H9 (cell line): ENCODE measurements around the gene LZTR1. TPM values are rescaled to one million over a fixed set of nuclear protein-coding genes. Genes with fewer than 3 reads are reported as not detected.

ENCODE experiments used
- DNase-seq: peaks from one replicate; pipeline ENCODE4 v3.0.0-alpha.2; 2017
- H2AFZ ChIP-seq: one replicate; pipeline ENCODE4 v1.6.1; 2013; ENCODE audit warnings: mild to moderate bottlenecking, low read length, control low read depth, moderate library complexity
- H2AK5ac ChIP-seq: 2 replicates; pipeline ENCODE4 v1.6.1; 2013; ENCODE audit warnings: low read length, control low read depth, mixed read lengths; ENCODE audit not compliant: insufficient read length
- H2BK120ac ChIP-seq: one replicate; pipeline ENCODE4 v1.6.1; 2013; ENCODE audit warnings: low read depth, mild to moderate bottlenecking, low read length, control low read depth, inconsistent platforms; ENCODE audit not compliant: poor library complexity, severe bottlenecking
- H2BK12ac ChIP-seq: 2 replicates; pipeline ENCODE4 v1.6.1; 2013; ENCODE audit warnings: low read length, control low read depth, mixed read lengths, low read depth; ENCODE audit not compliant: insufficient read length
- H2BK15ac ChIP-seq: 2 replicates; pipeline ENCODE4 v1.6.1; 2013; ENCODE audit warnings: low read depth, low read length, control low read depth
- H2BK20ac ChIP-seq: one replicate; pipeline ENCODE4 v1.6.1; 2013; ENCODE audit warnings: low read depth, mild to moderate bottlenecking, low read length, control low read depth, inconsistent platforms; ENCODE audit not compliant: poor library complexity, severe bottlenecking
- H2BK5ac ChIP-seq: 2 replicates; pipeline ENCODE4 v1.6.1; 2013; ENCODE audit warnings: low read length, control low read depth, mixed read lengths; ENCODE audit not compliant: insufficient read length
- H3K14ac ChIP-seq: 2 replicates; pipeline ENCODE4 v1.6.1; 2013; ENCODE audit warnings: low read length, control low read depth; ENCODE audit not compliant: insufficient read depth
- H3K18ac ChIP-seq: 2 replicates; pipeline ENCODE4 v1.6.1; 2013; ENCODE audit warnings: low read depth, mild to moderate bottlenecking, mixed read lengths, low read length, control low read depth; ENCODE audit not compliant: insufficient read length
- H3K23ac ChIP-seq: 2 replicates; pipeline ENCODE4 v1.6.1; 2013; ENCODE audit warnings: low read length, control low read depth, mixed read lengths, low read depth; ENCODE audit not compliant: insufficient read length
- H3K23me2 ChIP-seq: 2 replicates; pipeline ENCODE4 v1.6.1; 2013; ENCODE audit warnings: low read depth, mild to moderate bottlenecking, mixed read lengths, low read length, control low read depth; ENCODE audit not compliant: insufficient read length, poor library complexity, severe bottlenecking
- H3K27ac ChIP-seq: 2 replicates; pipeline ENCODE4 v1.5.1; 2013; ENCODE audit warnings: low read length, control low read depth, mixed read lengths, low read depth; ENCODE audit not compliant: insufficient read length
- H3K27me3 ChIP-seq: 2 replicates; pipeline ENCODE4 v1.6.1; 2013; ENCODE audit warnings: low read length, control low read depth, inconsistent platforms; ENCODE audit not compliant: insufficient read depth
- H3K4ac ChIP-seq: 2 replicates; pipeline ENCODE4 v1.6.1; 2013; ENCODE audit warnings: low read depth, mild to moderate bottlenecking, control low read depth, inconsistent platforms, low read length, moderate library complexity
- H3K4me1 ChIP-seq: 2 replicates; pipeline ENCODE4 v1.6.1; 2013; ENCODE audit warnings: low read length, control low read depth, inconsistent platforms; ENCODE audit not compliant: insufficient read depth
- H3K4me2 ChIP-seq: 2 replicates; pipeline ENCODE4 v1.6.1; 2013; ENCODE audit warnings: low read length, control low read depth, mixed read lengths; ENCODE audit not compliant: insufficient read length, insufficient read depth
- H3K56ac ChIP-seq: 2 replicates; pipeline ENCODE4 v1.6.1; 2013; ENCODE audit warnings: low read depth, mild to moderate bottlenecking, mixed read lengths, low read length, control low read depth; ENCODE audit not compliant: insufficient read length
- H3K79me1 ChIP-seq: 2 replicates; pipeline ENCODE4 v1.6.1; 2013; ENCODE audit warnings: low read depth, mild to moderate bottlenecking, moderate library complexity, low read length, control low read depth, inconsistent platforms; ENCODE audit not compliant: insufficient read depth, poor library complexity, severe bottlenecking
- H3K79me2 ChIP-seq: 2 replicates; pipeline ENCODE4 v1.6.1; 2013; ENCODE audit warnings: low read length, control low read depth, inconsistent platforms; ENCODE audit not compliant: insufficient read depth
- H3K9ac ChIP-seq: 2 replicates; pipeline ENCODE4 v1.6.1; 2013; ENCODE audit warnings: low read length, control low read depth, mixed read lengths; ENCODE audit not compliant: insufficient read length; ENCODE audit errors: extremely low read depth
- H3K9me3 ChIP-seq: one replicate; pipeline ENCODE4 v1.6.1; 2013; ENCODE audit warnings: low read depth, low read length, inconsistent platforms; ENCODE audit not compliant: control insufficient read depth
- H3T11ph ChIP-seq: one replicate; pipeline ENCODE4 v1.6.1; 2013; ENCODE audit warnings: mild to moderate bottlenecking, low read length, control low read depth, inconsistent platforms
- H4K20me1 ChIP-seq: one replicate; pipeline ENCODE4 v1.6.1; 2013; ENCODE audit not compliant: control insufficient read depth, insufficient read length, insufficient read depth
- H4K5ac ChIP-seq: 2 replicates; pipeline ENCODE4 v1.6.1; 2013; ENCODE audit warnings: low read depth, mild to moderate bottlenecking, mixed read lengths, low read length, control low read depth; ENCODE audit not compliant: insufficient read length
- H4K8ac ChIP-seq: replicated peaks from 2 replicates; pipeline ENCODE4 v1.6.1; 2013; ENCODE audit warnings: low read length, control low read depth, mixed read lengths, low read depth; ENCODE audit not compliant: insufficient read length
- H4K91ac ChIP-seq: 2 replicates; pipeline ENCODE4 v1.6.1; 2013; ENCODE audit warnings: low read depth, mild to moderate bottlenecking, moderate library complexity, mixed read lengths, low read length, control low read depth; ENCODE audit not compliant: insufficient read length
- H3K27ac Mint-ChIP-seq, 3 experiments: 2 replicates in 2 of 3; 3 replicates in 1 of 3; pipeline ENCODE4 v1.8.0; 2020 to 2021; ENCODE audit warnings: mixed read lengths in 3 of 3, mild to moderate bottlenecking in 1 of 3, moderate library complexity in 1 of 3
- H3K27me3 Mint-ChIP-seq: 2 replicates; pipeline ENCODE4 v1.8.0; 2021; ENCODE audit warnings: low read depth, mild to moderate bottlenecking, moderate library complexity, mixed read lengths
- H3K36me3 Mint-ChIP-seq, 3 experiments: 2 replicates in 2 of 3; 3 replicates in 1 of 3; pipeline ENCODE4 v1.8.0; 2020 to 2021; ENCODE audit warnings: low read depth in 3 of 3, mixed read lengths in 3 of 3; ENCODE audit not compliant: insufficient read depth in 1 of 3
- H3K4me1 Mint-ChIP-seq, 2 experiments: 2 replicates each; pipeline ENCODE4 v1.8.0; 2020; ENCODE audit warnings: mixed read lengths in 2 of 2
- H3K4me3 Mint-ChIP-seq, 2 experiments: 2 replicates in 1 of 2; 3 replicates in 1 of 2; pipeline ENCODE4 v1.8.0; 2020 to 2021; ENCODE audit warnings: mild to moderate bottlenecking in 2 of 2, mixed read lengths in 2 of 2, moderate library complexity in 1 of 2
- H3K9me3 Mint-ChIP-seq, 2 experiments: 2 replicates in 1 of 2; 3 replicates in 1 of 2; pipeline ENCODE4 v1.8.0; 2020; ENCODE audit warnings: mild to moderate bottlenecking in 2 of 2, mixed read lengths in 2 of 2, moderate library complexity in 1 of 2
- CTCF ChIP-seq: fragments of 200-600 bp; sonication (generic); conservative IDR thresholded peaks from 3 replicates; pipeline ENCODE4 v1.8.0; 2021; ENCODE audit warnings: antibody characterized with exemption, mild to moderate bottlenecking
- WGBS: extraction: QIAGEN DNeasy Blood & Tissue Kit; methylation state at CpG from one replicate; pipeline ENCODE4 v1.1.7; 2013; ENCODE audit warnings: missing lambda C conversion rate, low lambda C conversion rate, mixed read lengths; ENCODE audit not compliant: insufficient read length; ENCODE audit errors: extremely low coverage; 5-methylcytosine and 5-hydroxymethylcytosine counted together
- total RNA-seq: library from RNA; stranded (reverse); gene quantifications from 2 replicates; pipeline ENCODE4 v1.2.1, GENCODE V29; 2021

LZTR1 gene
- total RNA-seq, 1 experiment from 2014 or later, result 47.0 TPM

- Histone ChIP-seq H3K14ac (no peak overlapping the region), H3K9ac (no peak overlapping the region), H4K8ac (no peak overlapping the region), H3K23ac (no peak overlapping the region), H3K56ac (no peak overlapping the region), H3K79me1 (no peaks in the 10 kb centered on the region), H3T11ph (no peak overlapping the region), H3K23me2 (peaks cover 4% of the 10 kb centered on the region), H3K27me3 (peaks cover 19% of the 10 kb centered on the region; the same call in 1 of the 2 replicates), H2AK5ac (no peak overlapping the region), H3K79me2 (no peaks in the 10 kb centered on the region), H2BK5ac (no peak overlapping the region), H3K4me2 (no peak overlapping the region), H3K9me3 (no peaks in the 10 kb centered on the region), H3K18ac (no peak overlapping the region), H2BK12ac (no peak overlapping the region), H3K27ac (no peak overlapping the region), H3K4ac (no peak overlapping the region), H2BK20ac (no peak overlapping the region), H4K5ac (no peak overlapping the region), H4K91ac (no peak overlapping the region), H3K4me1 (no peaks in the 10 kb centered on the region), H2AFZ (no peak overlapping the region), H2BK120ac (no peak overlapping the region), H4K20me1 (no peaks in the 10 kb centered on the region), H2BK15ac (no peak overlapping the region)
- Mint-ChIP-seq H3K27me3 (peaks cover 57% of the 10 kb centered on the region), H3K36me3 (no peaks in the 10 kb centered on the region), H3K4me3 (peak overlapping the region in 1 of 2 experiments; percentile 3; a peak in 1 of 5 replicates), H3K4me1 (peaks cover 14 to 19% of the 10 kb centered on the region in 2 experiments), H3K9me3 (no peaks in the 10 kb centered on the region), H3K27ac (no peak overlapping the region)
- TF ChIP-seq CTCF, result no peak
- WGBS, result no CpG with 5 or more reads among the region's 4 CpGs
- no peak for DNase-seq
Measured at GRCh38 chr22:20960609-20961008, 21.5 kb upstream of the LZTR1 start.
